PC-9 (cell line): ENCODE results near the gene OR52B2. TPM values are rescaled to one million over a fixed set of nuclear protein-coding genes. Genes with fewer than 3 reads are reported as not detected.

Experiments used
- BruUV-seq: library from RNA; stranded (reverse); fragments of 400-500 nt; replicated peaks from 2 replicates; lab custom pipeline; 2021; lab: Mats Ljungman, UMichigan
- CTCF ChIA-PET: fragments of 300-600 bp; sonication (Branson Sonifier 250); formaldehyde crosslinking; loops from one replicate; lab custom pipeline; 2022; ENCODE audit warnings: antibody characterized with exemption; lab: Charles Lee
- POLR2A ChIA-PET: fragments of 300-600 bp; sonication (Branson Sonifier 250); formaldehyde crosslinking; loops from one replicate; lab custom pipeline; 2022; ENCODE audit warnings: antibody characterized with exemption; ENCODE audit not compliant: unreplicated experiment; lab: Charles Lee
- DNase-seq, 2 experiments: peaks; one replicate each; pipeline versions ENCODE4 v3.0.0 to v3.0.0-alpha.2; 2015 to 2022; ENCODE audit warnings: mixed read lengths in 1 of 2
- H2AFZ ChIP-seq: fragments of 200-600 bp; sonication (generic); 2 replicates; pipeline ENCODE4 v1.8.1; 2017; ENCODE audit warnings: antibody characterized with exemption
- H3F3A ChIP-seq: fragments of 200-600 bp; sonication (generic); 2 replicates; pipeline ENCODE4 v1.8.1; 2017; ENCODE audit warnings: antibody characterized with exemption, mild to moderate bottlenecking, low read depth; ENCODE audit not compliant: insufficient read depth
- H3K27ac ChIP-seq: fragments of 200-600 bp; sonication (generic); 2 replicates; pipeline ENCODE4 v1.6.1; 2016; ENCODE audit warnings: mixed run types
- H3K27me3 ChIP-seq: fragments of 200-600 bp; sonication (generic); 2 replicates; pipeline ENCODE4 v1.6.1; 2016; ENCODE audit warnings: low read depth, mixed run types; ENCODE audit not compliant: insufficient read depth
- H3K36me3 ChIP-seq: fragments of 200-600 bp; sonication (generic); 2 replicates; pipeline ENCODE4 v1.6.1; 2016; ENCODE audit warnings: low read depth, mixed run types
- H3K4me1 ChIP-seq: fragments of 200-600 bp; sonication (generic); replicated peaks from 2 replicates; pipeline ENCODE4 v1.6.1; 2016; ENCODE audit warnings: mixed run types; ENCODE audit not compliant: insufficient read depth
- H3K4me2 ChIP-seq: fragments of 200-600 bp; sonication (generic); 2 replicates; pipeline ENCODE4 v1.6.1; 2017; ENCODE audit warnings: mixed run types
- H3K4me3 ChIP-seq: fragments of 200-600 bp; sonication (generic); 2 replicates; pipeline ENCODE4 v1.6.1; 2016; ENCODE audit warnings: mixed run types
- H3K79me2 ChIP-seq: fragments of 200-600 bp; sonication (generic); 2 replicates; pipeline ENCODE4 v1.6.1; 2017; ENCODE audit warnings: low read depth, mixed run types
- H3K9me2 ChIP-seq: fragments of 200-600 bp; sonication (generic); 2 replicates; pipeline ENCODE4 v1.8.1; 2017; ENCODE audit warnings: mild to moderate bottlenecking; ENCODE audit not compliant: insufficient read depth
- H3K9me3 ChIP-seq: fragments of 200-600 bp; sonication (generic); 2 replicates; pipeline ENCODE4 v1.8.1; 2016; ENCODE audit warnings: low read depth; ENCODE audit not compliant: insufficient read depth
- H4K20me1 ChIP-seq: fragments of 200-600 bp; sonication (generic); 2 replicates; pipeline ENCODE4 v1.8.1; 2017; ENCODE audit not compliant: insufficient read depth
- CTCF ChIP-seq: fragments of 200-600 bp; sonication (generic); conservative IDR thresholded peaks from 2 replicates; pipeline ENCODE4 v1.6.1; 2017; ENCODE audit warnings: mixed run types, antibody characterized with exemption, mild to moderate bottlenecking, moderate library complexity
- EZH2 ChIP-seq: fragments of 200-600 bp; sonication (generic); IDR thresholded peaks from 2 replicates; pipeline ENCODE4 v1.8.0; 2017; ENCODE audit warnings: antibody characterized with exemption, low read depth
- intact Hi-C: fragments of 100-400 bp; cut with micrococcal nuclease; formaldehyde crosslinking; loops from one replicate; pipeline ENCODE4 v1.10.0; 2022; ENCODE audit not compliant: unreplicated experiment
- total RNA-seq: library from RNA; stranded (reverse); gene quantifications from 2 replicates; pipeline ENCODE4 v1.2.3, GENCODE V29; 2021

The OR52B2 gene
- total RNA-seq, 1 experiment from 2014 or later = not detected

DNA sequence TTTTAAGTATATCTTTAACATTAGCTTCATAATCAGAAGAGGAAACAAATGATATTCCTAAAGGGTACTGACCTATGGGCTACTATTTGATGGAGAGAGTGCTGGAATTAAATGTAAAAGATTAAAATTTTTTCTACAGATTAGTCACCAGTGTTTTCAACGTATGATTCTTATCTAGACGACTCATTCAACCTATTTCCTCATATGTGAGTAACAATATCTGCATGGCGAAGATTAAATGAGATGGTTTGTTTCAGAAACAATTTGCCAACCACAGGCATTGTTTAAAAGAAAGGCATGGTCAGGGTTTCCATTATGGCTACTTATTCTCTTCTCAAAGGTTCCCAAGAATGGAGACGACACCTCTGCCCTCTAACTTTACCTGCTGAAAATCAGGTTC lies 42.2 kb downstream of the OR52B2 start:
- H4K20me1 ChIP-seq = no peaks in the 10 kb centered on the region
- H3K79me2 ChIP-seq = no peaks in the 10 kb centered on the region
- no peak overlapping the region for H3K4me2 ChIP-seq
- H3K4me3 ChIP-seq = no peak overlapping the region
- H3K27me3 ChIP-seq = 0 out of 2 replicates have a peak, but pooled peaks cover 2% of the 10 kb centered on the region
- no peaks in the 10 kb centered on the region for H3K9me2 ChIP-seq
- H3K27ac ChIP-seq = no peak overlapping the region
- no peak overlapping the region for H2AFZ ChIP-seq
- no peaks in the 10 kb centered on the region for H3K36me3 ChIP-seq
- intact Hi-C loops = no loop called here
- no peaks in the 10 kb centered on the region for H3F3A ChIP-seq
- TF ChIP-seq CTCF (no peak), EZH2 (no peak)
- BruUV-seq = no TSS peak
- POLR2A ChIA-PET = no interaction called here
- CTCF ChIA-PET = no interaction called here
- H3K9me3 ChIP-seq = no peaks in the 10 kb centered on the region
- H3K4me1 ChIP-seq = no peaks in the 10 kb centered on the region
- DNase-seq = peak in 1 of 2 experiments; percentile 35

DNA sequence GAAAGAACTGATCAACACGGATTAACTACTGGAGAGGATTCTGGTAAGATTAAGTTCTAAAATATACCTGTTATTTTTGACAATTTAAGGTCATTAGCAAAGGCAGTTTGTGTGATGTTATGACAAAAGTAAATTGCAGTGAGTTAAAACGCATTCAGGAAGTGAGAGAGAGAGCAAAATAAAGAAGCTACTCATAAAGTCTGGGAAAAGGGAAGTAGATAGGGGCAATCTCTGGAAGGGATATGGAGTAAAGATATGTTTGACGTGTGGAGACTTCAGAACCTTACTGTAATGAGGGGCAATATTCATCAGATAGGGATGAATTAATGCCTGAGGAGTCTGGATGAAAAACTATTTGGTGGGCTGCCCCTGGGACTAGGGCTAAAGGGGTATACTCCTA lies 45.9 kb downstream of the OR52B2 start:
- ChIA-PET CTCF (no interaction called here), POLR2A (no interaction called here)
- Histone ChIP-seq H3K27me3 (no peaks in the 10 kb centered on the region), H3K36me3 (no peaks in the 10 kb centered on the region), H4K20me1 (no peaks in the 10 kb centered on the region), H3K4me1 (no peaks in the 10 kb centered on the region), H3F3A (no peaks in the 10 kb centered on the region), H3K79me2 (no peaks in the 10 kb centered on the region), H3K4me3 (no peak overlapping the region), H2AFZ (no peak overlapping the region), H3K9me2 (no peaks in the 10 kb centered on the region), H3K27ac (no peak overlapping the region), H3K9me3 (no peaks in the 10 kb centered on the region), H3K4me2 (no peak overlapping the region)
- intact Hi-C loops = no loop called here
- DNase-seq = no peak
- BruUV-seq = no TSS peak
- TF ChIP-seq EZH2 = no peak
- no peak for TF ChIP-seq CTCF

Other genes starting within 250 kb of the OR52B2 start
- gene OR56A3, start 228.1 kb downstream of the OR52B2 start, total RNA-seq = not detected in 2 replicates
- gene OR56A5, start 201.8 kb downstream of the OR52B2 start, total RNA-seq = not detected in 2 replicates
- not detected in 2 replicates for gene OR52L1, start 183.3 kb downstream of the OR52B2 start, total RNA-seq
- not detected in 2 replicates for gene OR56A4, start 163.4 kb downstream of the OR52B2 start, total RNA-seq
- not detected in 2 replicates for gene OR56A1, start 139.6 kb downstream of the OR52B2 start, total RNA-seq
- gene OR56B4, start 62.6 kb downstream of the OR52B2 start, total RNA-seq = not detected in 2 replicates
- gene OR52W1, start 28.9 kb upstream of the OR52B2 start, total RNA-seq = not detected in 2 replicates
- not detected in 2 replicates for gene C11orf42, start 35.2 kb upstream of the OR52B2 start, total RNA-seq
- 21.5 and 22.7 TPM in 2 replicates for gene FHIP1B, start 64.3 kb upstream of the OR52B2 start, total RNA-seq
- 0.20 TPM in 1 of 2 replicates, not detected in the other for gene CNGA4, start 68.8 kb upstream of the OR52B2 start, total RNA-seq
- gene CCKBR, start 89.5 kb upstream of the OR52B2 start, total RNA-seq = not detected in 2 replicates
- 25.7 and 26.0 TPM in 2 replicates for gene CAVIN3, start 150.2 kb upstream of the OR52B2 start, total RNA-seq
- 7.2 and 9.2 TPM in 2 replicates for gene SMPD1, start 220.1 kb upstream of the OR52B2 start, total RNA-seq
- gene APBB1, start 248.8 kb upstream of the OR52B2 start, total RNA-seq = 0.90 and 1.4 TPM in 2 replicates